Uterus (tissue), 4 donors: ENCODE measurements around the gene APPL2. TPM values are rescaled to one million over a fixed set of nuclear protein-coding genes. Genes with fewer than 3 reads are reported as not detected.

Experiments used
- DNase-seq, 2 donors: peaks; one replicate each; pipeline ENCODE4 v3.0.0-alpha.2; 2019 to 2020
- H3K27ac ChIP-seq, 2 donors: fragments of 200-600 bp; sonication (generic); 1 replicate in 1 of 2; 2 replicates in 1 of 2; pipeline ENCODE4 v1.5.1; 2016 to 2018
- H3K27me3 ChIP-seq, 2 donors: fragments of 200-600 bp; sonication (generic); one replicate each; pipeline ENCODE4 v1.5.1; 2018 to 2019; ENCODE audit warnings: control low read depth in 1 of 2
- H3K36me3 ChIP-seq, 2 donors: fragments of 200-600 bp; sonication (generic); one replicate each; pipeline ENCODE4 v1.5.1; 2019; ENCODE audit warnings: control low read depth in 1 of 2
- H3K4me1 ChIP-seq, 2 donors: fragments of 200-600 bp; sonication (generic); one replicate each; pipeline ENCODE4 v1.5.1; 2018 to 2019; ENCODE audit warnings: control low read depth in 1 of 2
- H3K4me3 ChIP-seq, 2 donors: fragments of 200-600 bp; sonication (generic); 1 replicate in 1 of 2; 2 replicates in 1 of 2; pipeline ENCODE4 v1.5.1; 2018 to 2019; ENCODE audit warnings: mild to moderate bottlenecking in 1 of 2
- H3K9me3 ChIP-seq, 2 donors: fragments of 200-600 bp; sonication (generic); one replicate each; pipeline ENCODE4 v1.5.1; 2019; ENCODE audit warnings: control low read depth in 1 of 2
- POLR2A ChIP-seq, 2 donors: fragments of 450-650 bp; IDR thresholded peaks; one replicate each; pipeline ENCODE4 v1.6.1; 2016; ENCODE audit warnings: antibody characterized with exemption in 2 of 2, mild to moderate bottlenecking in 1 of 2, moderate library complexity in 1 of 2
- intact Hi-C: fragments of 100-400 bp; cut with DNase I; formaldehyde crosslinking; loops from one replicate; pipeline ENCODE4 v1.15.1; 2023; ENCODE audit warnings: low total_unique reads
- total RNA-seq, 4 donors: library from RNA; depleted of rRNA in 3 of 4; stranded (reverse); fragments of >200 nt in 3 of 4; gene quantifications; one replicate each; pipeline versions ENCODE4 v1.1.0 to v1.2.4, GENCODE V29; 2014 to 2023
- TF ChIP-seq, protein P1 (sequence below), 4 experiments: fragments of 200-600 bp in 2 of 4; fragments of 450-650 bp in 2 of 4; sonication (generic) in 2 of 4; IDR thresholded peaks; one replicate each; pipeline ENCODE4 v1.5.1; 2016 to 2019; ENCODE audit warnings: antibody characterized with exemption in 4 of 4, mild to moderate bottlenecking in 2 of 4, moderate library complexity in 1 of 4
- donor health status: DM: yes; HTN: yes; CAD: no.

Gene APPL2
- total RNA-seq, 4 donors from 2014 or later, result 14.3 to 52.6 (median 31.4) TPM

DNA sequence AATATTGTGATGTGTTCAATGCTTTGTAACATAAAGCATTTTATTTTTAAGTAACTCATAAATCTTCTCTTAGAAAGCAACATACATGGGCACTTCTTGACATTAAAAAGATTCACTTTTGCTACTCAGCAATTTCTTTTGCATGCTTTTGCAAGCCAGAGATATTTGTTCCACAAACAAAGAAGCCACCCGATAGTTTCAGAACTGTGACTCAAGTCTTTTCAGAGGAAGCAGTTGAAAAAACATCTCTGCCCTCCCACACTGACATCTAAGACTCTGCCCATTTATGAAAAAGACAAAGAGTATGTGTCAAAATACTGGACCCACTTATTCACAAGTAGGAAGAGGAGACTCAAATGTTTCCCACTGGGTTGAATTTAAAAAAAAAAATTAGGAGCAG lies 7.5 kb downstream of the APPL2 start:
- DNase-seq, result no peak
- no peaks in the 10 kb centered on the region for H3K36me3 ChIP-seq
- intact Hi-C loops, result no loop called here
- peaks cover 0 to 27% of the 10 kb centered on the region in 2 donors for H3K4me1 ChIP-seq
- TF ChIP-seq POLR2A (IDR thresholded peaks at IDR 0.05), result no peak
- no peaks in the 10 kb centered on the region for H3K27me3 ChIP-seq
- peak overlapping the region in 1 of 2 donors; percentile 91 for H3K27ac ChIP-seq
- H3K9me3 ChIP-seq, result no peaks in the 10 kb centered on the region
- H3K4me3 ChIP-seq, result no peak overlapping the region

DNA sequence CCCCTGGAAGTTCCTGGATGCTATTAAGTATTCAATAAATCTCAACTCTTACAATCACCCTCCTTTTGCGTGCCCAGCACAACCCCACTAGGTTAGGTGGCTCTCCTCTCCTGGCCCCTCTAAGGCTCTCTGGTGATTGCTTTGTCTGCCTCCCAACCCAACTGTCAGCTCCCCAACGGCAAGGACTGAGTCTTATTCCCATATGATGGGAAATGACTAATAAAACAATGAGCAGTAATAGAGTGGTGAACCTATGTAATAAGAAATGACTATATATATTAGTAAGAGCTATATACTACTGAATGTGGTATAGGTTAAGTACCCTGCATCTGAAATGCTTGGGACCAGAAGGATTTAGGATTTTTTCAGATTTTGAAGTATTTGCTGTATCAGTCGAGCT lies 8.1 kb downstream of the APPL2 start:
- Histone ChIP-seq H3K9me3 (no peaks in the 10 kb centered on the region), H3K36me3 (no peaks in the 10 kb centered on the region), H3K27ac (peak overlapping the region; percentile 61 to 91), H3K27me3 (no peaks in the 10 kb centered on the region), H3K4me1 (peaks cover 0 to 25% of the 10 kb centered on the region in 2 donors), H3K4me3 (no peak overlapping the region)
- TF ChIP-seq, protein P1, sequence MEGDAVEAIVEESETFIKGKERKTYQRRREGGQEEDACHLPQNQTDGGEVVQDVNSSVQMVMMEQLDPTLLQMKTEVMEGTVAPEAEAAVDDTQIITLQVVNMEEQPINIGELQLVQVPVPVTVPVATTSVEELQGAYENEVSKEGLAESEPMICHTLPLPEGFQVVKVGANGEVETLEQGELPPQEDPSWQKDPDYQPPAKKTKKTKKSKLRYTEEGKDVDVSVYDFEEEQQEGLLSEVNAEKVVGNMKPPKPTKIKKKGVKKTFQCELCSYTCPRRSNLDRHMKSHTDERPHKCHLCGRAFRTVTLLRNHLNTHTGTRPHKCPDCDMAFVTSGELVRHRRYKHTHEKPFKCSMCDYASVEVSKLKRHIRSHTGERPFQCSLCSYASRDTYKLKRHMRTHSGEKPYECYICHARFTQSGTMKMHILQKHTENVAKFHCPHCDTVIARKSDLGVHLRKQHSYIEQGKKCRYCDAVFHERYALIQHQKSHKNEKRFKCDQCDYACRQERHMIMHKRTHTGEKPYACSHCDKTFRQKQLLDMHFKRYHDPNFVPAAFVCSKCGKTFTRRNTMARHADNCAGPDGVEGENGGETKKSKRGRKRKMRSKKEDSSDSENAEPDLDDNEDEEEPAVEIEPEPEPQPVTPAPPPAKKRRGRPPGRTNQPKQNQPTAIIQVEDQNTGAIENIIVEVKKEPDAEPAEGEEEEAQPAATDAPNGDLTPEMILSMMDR (IDR thresholded peaks at IDR 0.05), result no peak
- TF ChIP-seq POLR2A (IDR thresholded peaks at IDR 0.05), result no peak
- intact Hi-C loops, result no loop called here
- no peak for DNase-seq

DNA sequence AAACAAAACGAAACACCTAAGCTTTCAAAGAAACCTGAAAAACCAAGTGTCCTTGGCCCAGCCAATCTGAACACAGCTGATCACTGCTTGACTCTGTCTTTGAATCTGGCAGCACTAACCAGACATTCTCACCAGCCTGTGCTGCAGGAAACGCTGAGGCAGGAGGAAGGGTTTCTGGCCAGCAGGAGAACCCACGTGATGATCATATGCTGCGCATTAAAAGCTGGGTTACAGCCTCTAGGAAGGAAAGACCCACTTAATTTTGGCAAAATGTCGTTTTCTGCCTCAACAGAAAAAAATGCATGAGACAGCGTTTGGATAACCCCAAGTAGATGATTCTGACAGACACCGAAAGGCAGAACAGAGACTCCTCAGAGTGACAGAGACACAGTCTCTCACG lies 9.8 kb downstream of the APPL2 start:
- DNase-seq, result peak; percentile 79 to 81
- intact Hi-C loops, result no loop called here

DNA sequence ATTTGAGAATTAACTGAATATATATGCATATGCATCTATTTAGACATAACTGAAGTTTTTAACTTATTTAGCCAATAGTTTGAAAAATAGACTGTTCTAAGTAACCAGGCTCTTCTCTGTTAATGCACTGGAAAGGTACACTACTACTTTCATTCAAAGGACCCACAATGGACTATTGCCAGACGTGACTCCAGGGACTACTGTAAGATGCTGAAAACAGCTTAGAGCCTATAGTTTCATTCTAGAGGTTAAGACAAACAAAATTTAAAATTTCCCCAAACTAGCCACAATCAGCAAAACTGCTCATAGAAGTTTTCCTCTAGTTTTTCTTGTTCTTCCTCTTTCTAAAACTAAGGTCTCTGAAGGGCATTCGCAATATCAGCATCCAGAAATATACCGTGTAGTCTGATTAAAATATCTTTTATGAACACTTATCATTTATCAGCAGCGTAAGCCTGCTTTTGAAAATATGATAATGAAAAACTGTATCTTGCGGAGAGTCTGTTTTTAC lies 10.4 kb downstream of the APPL2 start:
- peaks cover 0 to 12% of the 10 kb centered on the region in 2 donors for H3K4me1 ChIP-seq
- peak overlapping the region in 1 of 2 donors; percentile 91 for H3K27ac ChIP-seq
- H3K4me3 ChIP-seq, result no peak overlapping the region
- intact Hi-C loops, result no loop called here
- no peaks in the 10 kb centered on the region for H3K27me3 ChIP-seq
- H3K36me3 ChIP-seq, result no peaks in the 10 kb centered on the region
- H3K9me3 ChIP-seq, result no peaks in the 10 kb centered on the region
- no peak for TF ChIP-seq POLR2A (IDR thresholded peaks at IDR 0.05)
- TF ChIP-seq, protein P1 (IDR thresholded peaks at IDR 0.05), result no peak
- no peak for DNase-seq

More for the DNA sequence above, 9.8 kb downstream of the APPL2 start:
- Histone ChIP-seq H3K4me3 (no peak overlapping the region), H3K36me3 (no peaks in the 10 kb centered on the region), H3K27ac (peak overlapping the region; percentile 61 to 91), H3K27me3 (no peaks in the 10 kb centered on the region), H3K9me3 (no peaks in the 10 kb centered on the region), H3K4me1 (peaks cover 0 to 17% of the 10 kb centered on the region in 2 donors)
- no peak for TF ChIP-seq POLR2A (IDR thresholded peaks at IDR 0.05)

DNA sequence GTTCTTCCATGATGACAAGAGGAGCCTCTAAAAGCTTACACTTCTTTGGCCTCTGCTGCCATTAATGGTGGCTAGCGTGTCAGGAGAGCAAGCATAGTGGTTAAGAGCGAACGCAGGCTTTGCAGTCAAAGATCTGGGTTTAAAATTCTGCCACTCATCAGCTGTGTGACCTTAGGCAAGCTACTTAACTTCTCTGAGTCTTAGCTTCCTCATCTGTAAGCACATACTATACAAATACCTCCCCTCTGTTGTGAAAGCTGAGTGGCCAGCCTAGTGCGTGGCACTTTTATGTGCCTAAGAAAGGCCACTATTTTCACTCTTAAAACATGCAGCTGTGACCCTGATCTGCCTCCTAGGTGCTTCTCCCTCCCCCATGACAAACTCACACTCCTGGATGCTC lies 11.6 kb downstream of the APPL2 start:
- Histone ChIP-seq H3K27ac (peak overlapping the region in 1 of 2 donors; percentile 91), H3K4me3 (no peak overlapping the region), H3K4me1 (peaks cover 0 to 5% of the 10 kb centered on the region in 2 donors), H3K27me3 (no peaks in the 10 kb centered on the region), H3K9me3 (no peaks in the 10 kb centered on the region), H3K36me3 (no peaks in the 10 kb centered on the region)
- intact Hi-C loops, result no loop called here
- DNase-seq, result no peak
- TF ChIP-seq POLR2A (IDR thresholded peaks at IDR 0.05), result no peak
- TF ChIP-seq, protein P1 (IDR thresholded peaks at IDR 0.05), result no peak

DNA sequence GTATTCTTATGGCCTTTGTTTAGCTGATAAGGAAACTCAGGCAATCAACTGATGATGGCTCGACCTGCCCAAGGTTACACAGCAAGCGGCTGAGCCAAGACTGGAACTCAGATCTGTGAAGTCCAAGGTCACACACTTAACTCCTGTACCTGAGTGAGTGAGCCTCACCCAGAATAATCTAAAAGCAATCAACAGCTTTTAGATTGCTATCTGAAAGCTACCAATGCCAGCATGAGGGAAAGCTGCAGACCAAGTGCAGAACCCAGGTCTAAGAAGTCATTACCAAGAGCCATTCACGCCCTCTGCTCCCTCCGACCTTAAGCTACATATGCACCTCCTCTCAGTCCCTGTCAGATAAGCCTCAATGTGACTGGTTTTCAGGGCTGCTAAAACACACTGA lies 12.1 kb downstream of the APPL2 start:
- Histone ChIP-seq H3K4me1 (peaks cover 0 to 5% of the 10 kb centered on the region in 2 donors), H3K27ac (peak overlapping the region in 1 of 2 donors; percentile 46), H3K36me3 (no peaks in the 10 kb centered on the region), H3K4me3 (no peak overlapping the region), H3K9me3 (no peaks in the 10 kb centered on the region), H3K27me3 (no peaks in the 10 kb centered on the region)
- intact Hi-C loops, result no loop called here
- TF ChIP-seq, protein P1 (IDR thresholded peaks at IDR 0.05), result no peak
- TF ChIP-seq POLR2A (IDR thresholded peaks at IDR 0.05), result no peak
- DNase-seq, result no peak
